ENCODE results near the gene LCTL. TPM values are rescaled to one million over a fixed set of nuclear protein-coding genes. Genes with fewer than 3 reads are reported as not detected.
"Not testable (repeated sequence)": the region's sequence is repeated elsewhere in the genome, so short reads cannot be mapped to it uniquely, and the experiment has no call there.

The LCTL gene
- total RNA-seq, 1 donor from 2014 or later, result 0.36 TPM

GRCh38 chr15:66590435-66590834, 24.6 kb upstream of the LCTL start:
- Mint-ChIP-seq H3K27me3 (ENCODE audit: low read depth) (peaks cover 2% of the 10 kb centered on the region), H3K27ac (no peak overlapping the region), H3K4me1 (peaks cover 8% of the 10 kb centered on the region), H3K9me3 (no peaks in the 10 kb centered on the region), H3K4me3 (no peak overlapping the region), H3K36me3 (no peaks in the 10 kb centered on the region)
- TF ChIP-seq, protein P1, sequence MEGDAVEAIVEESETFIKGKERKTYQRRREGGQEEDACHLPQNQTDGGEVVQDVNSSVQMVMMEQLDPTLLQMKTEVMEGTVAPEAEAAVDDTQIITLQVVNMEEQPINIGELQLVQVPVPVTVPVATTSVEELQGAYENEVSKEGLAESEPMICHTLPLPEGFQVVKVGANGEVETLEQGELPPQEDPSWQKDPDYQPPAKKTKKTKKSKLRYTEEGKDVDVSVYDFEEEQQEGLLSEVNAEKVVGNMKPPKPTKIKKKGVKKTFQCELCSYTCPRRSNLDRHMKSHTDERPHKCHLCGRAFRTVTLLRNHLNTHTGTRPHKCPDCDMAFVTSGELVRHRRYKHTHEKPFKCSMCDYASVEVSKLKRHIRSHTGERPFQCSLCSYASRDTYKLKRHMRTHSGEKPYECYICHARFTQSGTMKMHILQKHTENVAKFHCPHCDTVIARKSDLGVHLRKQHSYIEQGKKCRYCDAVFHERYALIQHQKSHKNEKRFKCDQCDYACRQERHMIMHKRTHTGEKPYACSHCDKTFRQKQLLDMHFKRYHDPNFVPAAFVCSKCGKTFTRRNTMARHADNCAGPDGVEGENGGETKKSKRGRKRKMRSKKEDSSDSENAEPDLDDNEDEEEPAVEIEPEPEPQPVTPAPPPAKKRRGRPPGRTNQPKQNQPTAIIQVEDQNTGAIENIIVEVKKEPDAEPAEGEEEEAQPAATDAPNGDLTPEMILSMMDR (IDR thresholded peaks at IDR 0.05; ENCODE audit: unreplicated experiment), result no peak
- DNase-seq (ENCODE audit: low spot score in 2 of 2, unreplicated experiment in 2 of 2), result no peak

DNA sequence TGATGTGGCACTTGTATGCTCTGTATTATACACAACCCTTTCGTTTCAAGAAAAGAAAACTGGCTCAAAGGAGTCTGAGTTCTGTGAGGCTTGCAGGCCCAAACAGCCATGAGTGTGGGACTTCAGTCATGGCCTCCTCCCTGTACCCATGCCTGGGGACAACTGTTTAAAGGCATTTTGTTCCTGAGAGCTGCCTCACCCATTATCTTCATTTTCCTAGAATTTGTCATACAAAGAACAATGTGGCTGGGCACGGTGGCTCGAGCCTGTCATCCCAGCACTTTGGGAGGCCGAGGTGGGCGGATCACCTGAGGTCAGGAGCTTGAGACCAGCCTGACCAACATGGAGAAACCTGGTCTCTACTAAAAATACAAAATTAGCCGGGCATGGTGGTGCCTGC, 23.6 kb upstream of the LCTL start:
- not testable (repeated sequence) for H3K9me3 Mint-ChIP-seq, H3K27ac Mint-ChIP-seq

GRCh38 chr15:66588971-66589370, 23.2 kb upstream of the LCTL start:
- Mint-ChIP-seq H3K27me3 (ENCODE audit: low read depth) (peaks cover 2% of the 10 kb centered on the region), H3K9me3 (no peaks in the 10 kb centered on the region), H3K36me3 (no peaks in the 10 kb centered on the region), H3K27ac (no peak overlapping the region), H3K4me3 (no peak overlapping the region), H3K4me1 (peaks cover 8% of the 10 kb centered on the region)
- TF ChIP-seq, protein P1 (IDR thresholded peaks at IDR 0.05; ENCODE audit: unreplicated experiment), result no peak
- no peak for DNase-seq (ENCODE audit: low spot score in 2 of 2, unreplicated experiment in 2 of 2)

More for the DNA sequence above, 23.6 kb upstream of the LCTL start:
- not testable (repeated sequence) for H3K4me3 Mint-ChIP-seq; DNase-seq (ENCODE audit: low spot score in 2 of 2, unreplicated experiment in 2 of 2); H3K36me3 Mint-ChIP-seq; H3K27me3 Mint-ChIP-seq (ENCODE audit: low read depth); H3K4me1 Mint-ChIP-seq

DNA sequence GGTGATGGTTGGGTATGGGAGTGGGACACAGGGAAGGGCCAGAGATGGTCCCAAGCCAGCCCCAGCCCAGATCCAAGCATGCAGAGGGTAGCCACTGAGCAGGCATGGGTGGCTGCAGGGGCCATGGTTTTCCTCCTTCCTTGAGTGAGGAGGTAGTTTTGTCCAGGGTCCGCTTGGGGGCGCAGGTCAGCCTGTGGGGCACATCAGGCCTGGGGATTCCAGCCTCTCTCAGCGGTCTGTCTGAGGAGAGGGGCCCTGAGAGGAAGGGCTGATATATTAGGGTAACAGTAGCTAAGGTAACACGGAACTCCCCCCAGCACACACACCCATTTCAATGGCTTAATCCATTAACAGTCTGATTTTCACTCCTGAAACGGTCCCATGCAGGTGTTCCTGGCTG, 22.7 kb upstream of the LCTL start:
- TF ChIP-seq, protein P1 (IDR thresholded peaks at IDR 0.05; ENCODE audit: unreplicated experiment), result no peak
- DNase-seq (ENCODE audit: low spot score in 2 of 2, unreplicated experiment in 2 of 2), result no peak
- no peaks in the 10 kb centered on the region for H3K36me3 Mint-ChIP-seq
- H3K27me3 Mint-ChIP-seq (ENCODE audit: low read depth), result peaks cover 2% of the 10 kb centered on the region
- no peak overlapping the region for H3K27ac Mint-ChIP-seq
- peaks cover 8% of the 10 kb centered on the region for H3K4me1 Mint-ChIP-seq
- H3K9me3 Mint-ChIP-seq, result no peaks in the 10 kb centered on the region
- no peak overlapping the region for H3K4me3 Mint-ChIP-seq

- H3K4me1 Mint-ChIP-seq, result peaks cover 2% of the 10 kb centered on the region
- TF ChIP-seq, protein P1 (IDR thresholded peaks at IDR 0.05; ENCODE audit: unreplicated experiment), result no peak
- H3K27me3 Mint-ChIP-seq (ENCODE audit: low read depth), result peaks cover 2% of the 10 kb centered on the region
- H3K27ac Mint-ChIP-seq, result no peak overlapping the region
- no peak overlapping the region for H3K4me3 Mint-ChIP-seq
- DNase-seq (ENCODE audit: low spot score in 2 of 2, unreplicated experiment in 2 of 2), result no peak
- no peaks in the 10 kb centered on the region for H3K36me3 Mint-ChIP-seq
- H3K9me3 Mint-ChIP-seq, result no peaks in the 10 kb centered on the region
These were observed 22.0 kb upstream of the LCTL start for GRCh38 chr15:66587749-66588148.

GRCh38 chr15:66587020-66587419, 21.2 kb upstream of the LCTL start:
- TF ChIP-seq, protein P1 (IDR thresholded peaks at IDR 0.05; ENCODE audit: unreplicated experiment), result no peak
- Mint-ChIP-seq H3K4me1 (no peaks in the 10 kb centered on the region), H3K4me3 (no peak overlapping the region), H3K27me3 (ENCODE audit: low read depth) (peaks cover 2% of the 10 kb centered on the region), H3K36me3 (no peaks in the 10 kb centered on the region), H3K9me3 (no peaks in the 10 kb centered on the region), H3K27ac (no peak overlapping the region)
- no peak for DNase-seq (ENCODE audit: low spot score in 2 of 2, unreplicated experiment in 2 of 2)
